GM21529 (cell line): ENCODE results near the gene GNG7.
A peak's percentile ranks its signal among the peaks of the same experiment; 100 is the strongest.
"Not testable (repeated sequence)": the region's sequence is repeated elsewhere in the genome, so short reads cannot be mapped to it uniquely, and the experiment has no call there.

Experiments used
- ATAC-seq: cut with Tn5 transposase; IDR thresholded peaks from one replicate; pipeline ENCODE4 v1.9.1; 2021; ENCODE audit not compliant: unreplicated experiment

GNG7 gene

DNA sequence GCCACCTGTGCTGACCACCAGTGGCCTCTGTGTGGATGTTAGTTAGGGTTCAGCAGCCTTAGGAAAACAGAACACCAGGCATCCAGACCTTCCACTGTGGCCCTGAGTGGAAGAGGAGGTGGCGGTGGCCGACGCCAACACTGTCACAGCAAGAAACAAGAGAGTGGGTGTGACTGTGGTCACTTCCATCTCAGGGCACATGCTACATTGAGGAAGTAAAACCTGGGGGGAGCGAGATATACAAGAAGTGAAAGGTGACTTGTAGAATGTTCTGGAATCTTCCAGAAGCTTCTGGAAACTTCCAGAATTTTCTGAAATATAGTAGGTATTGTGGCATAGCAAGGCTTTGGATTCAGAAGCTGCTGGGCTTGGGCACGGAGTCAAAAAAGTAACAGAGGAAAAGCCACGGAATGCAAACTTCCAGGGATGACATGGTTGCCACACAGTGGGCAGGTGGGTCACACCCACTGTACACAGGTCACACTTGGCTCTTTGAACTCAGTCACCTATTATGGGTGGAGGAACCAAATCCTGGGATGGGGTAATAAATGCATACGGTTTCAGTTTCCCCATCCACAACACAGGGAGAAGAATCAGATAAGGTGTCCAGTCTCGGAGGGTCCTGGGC, 24.3 kb downstream of the GNG7 start:
- no peak for ATAC-seq

DNA sequence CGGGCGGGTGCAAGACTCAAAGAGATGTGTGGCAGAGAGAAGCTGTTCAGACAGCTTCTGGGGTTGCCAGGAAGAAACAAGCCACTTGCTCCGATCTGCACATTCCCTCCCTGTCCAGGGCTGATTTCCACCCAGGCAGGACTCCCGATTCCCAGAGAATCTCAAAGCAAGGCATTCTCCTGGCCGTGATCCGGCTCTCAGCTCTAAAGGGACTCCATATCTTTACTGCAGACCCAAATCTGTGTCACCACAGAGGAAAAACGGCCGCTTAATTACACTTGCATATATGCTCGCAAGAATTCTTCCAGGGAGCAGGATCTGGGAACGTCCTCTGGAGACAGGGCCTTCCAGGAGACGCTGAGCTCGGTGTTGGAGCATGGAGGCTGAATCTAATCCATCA, 25.7 kb downstream of the GNG7 start:
- no peak for ATAC-seq

DNA sequence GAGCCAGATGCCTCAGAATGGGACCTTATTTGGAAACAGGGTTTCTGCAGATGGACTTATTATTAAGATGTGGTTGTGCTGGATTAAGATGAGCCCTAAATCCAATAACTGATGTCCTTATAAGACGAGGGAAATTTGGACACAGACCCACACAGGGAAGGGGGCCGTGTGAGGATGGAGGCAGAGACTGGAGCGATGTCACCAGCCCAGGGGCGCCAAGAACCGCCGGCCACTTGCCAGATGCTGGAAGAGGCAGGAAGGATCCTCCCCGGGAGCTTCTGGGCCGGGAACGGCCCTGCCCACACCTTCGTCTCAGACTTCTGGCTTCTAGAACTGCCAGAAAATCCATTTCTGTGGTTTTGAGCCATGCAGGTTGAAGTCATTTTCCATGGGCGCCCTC, 26.6 kb downstream of the GNG7 start:
- ATAC-seq, result no peak

DNA sequence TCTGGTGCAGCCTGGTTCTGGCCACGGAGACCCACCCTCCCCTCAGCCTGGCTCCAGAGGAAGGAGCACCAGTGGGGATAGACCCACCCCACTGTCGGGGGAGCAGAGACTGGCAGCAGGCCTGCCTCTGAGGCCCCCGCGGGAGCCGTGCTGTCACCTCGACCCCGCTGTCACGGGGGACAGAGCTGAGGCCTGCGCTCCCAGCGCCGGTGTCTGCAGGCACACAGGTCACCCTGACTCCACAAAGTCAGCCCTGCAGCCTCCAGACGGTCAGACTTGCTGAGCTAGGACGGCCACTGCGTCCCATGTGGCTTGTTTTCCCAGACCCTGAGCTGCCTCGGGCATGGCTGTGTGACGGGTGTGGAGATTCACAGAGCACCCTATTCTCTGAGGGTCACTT, 32.3 kb downstream of the GNG7 start:
- ATAC-seq, result no peak

DNA sequence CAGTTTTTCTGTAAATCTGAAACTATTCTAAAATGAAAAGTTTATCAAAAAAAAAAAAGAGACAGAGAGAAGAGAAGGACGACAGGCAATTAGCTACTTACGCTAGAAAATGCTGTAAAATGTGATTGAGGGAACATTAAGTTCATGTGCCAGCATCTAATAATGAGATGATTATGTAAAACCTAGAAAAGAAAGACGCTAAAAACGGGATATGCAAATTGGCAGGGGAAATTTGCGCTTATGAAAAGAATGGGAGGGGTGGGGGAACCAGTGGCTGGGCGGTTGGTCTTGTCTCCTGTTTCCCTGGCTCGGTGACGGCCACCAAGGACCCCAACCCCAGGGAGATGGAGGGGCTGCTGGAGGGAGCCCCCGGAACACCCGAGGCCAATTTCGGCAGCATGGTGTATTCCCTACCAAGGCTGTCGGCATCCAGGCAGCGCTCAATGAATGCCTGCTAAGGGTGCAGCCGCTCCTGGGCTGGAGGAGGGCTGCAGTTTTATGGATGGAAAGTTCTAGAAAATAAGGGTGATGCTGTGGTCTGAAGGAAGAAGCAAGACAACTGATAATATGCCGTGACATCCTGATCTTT, 34.2 kb downstream of the GNG7 start:
- no peak for ATAC-seq

DNA sequence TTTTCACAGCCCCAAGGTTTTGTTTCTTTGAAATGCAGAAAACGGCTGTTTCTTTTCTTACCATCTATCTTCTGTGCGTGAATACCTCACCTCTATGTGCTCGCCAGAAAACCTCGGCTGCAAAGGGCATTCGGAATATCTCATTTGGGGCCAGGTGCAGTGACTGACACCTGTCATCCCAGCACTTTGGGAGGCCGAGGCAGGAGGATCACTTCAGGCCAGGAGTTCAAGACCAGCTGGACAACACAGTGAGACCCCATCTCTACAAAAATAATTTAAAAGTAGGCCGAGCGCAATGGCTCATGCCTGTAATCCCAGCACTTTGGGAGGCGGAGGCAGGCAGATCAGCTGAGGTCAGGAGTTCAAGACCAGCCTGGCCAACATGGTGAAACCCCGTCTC, 35.1 kb downstream of the GNG7 start:
- not testable (repeated sequence) for ATAC-seq

DNA sequence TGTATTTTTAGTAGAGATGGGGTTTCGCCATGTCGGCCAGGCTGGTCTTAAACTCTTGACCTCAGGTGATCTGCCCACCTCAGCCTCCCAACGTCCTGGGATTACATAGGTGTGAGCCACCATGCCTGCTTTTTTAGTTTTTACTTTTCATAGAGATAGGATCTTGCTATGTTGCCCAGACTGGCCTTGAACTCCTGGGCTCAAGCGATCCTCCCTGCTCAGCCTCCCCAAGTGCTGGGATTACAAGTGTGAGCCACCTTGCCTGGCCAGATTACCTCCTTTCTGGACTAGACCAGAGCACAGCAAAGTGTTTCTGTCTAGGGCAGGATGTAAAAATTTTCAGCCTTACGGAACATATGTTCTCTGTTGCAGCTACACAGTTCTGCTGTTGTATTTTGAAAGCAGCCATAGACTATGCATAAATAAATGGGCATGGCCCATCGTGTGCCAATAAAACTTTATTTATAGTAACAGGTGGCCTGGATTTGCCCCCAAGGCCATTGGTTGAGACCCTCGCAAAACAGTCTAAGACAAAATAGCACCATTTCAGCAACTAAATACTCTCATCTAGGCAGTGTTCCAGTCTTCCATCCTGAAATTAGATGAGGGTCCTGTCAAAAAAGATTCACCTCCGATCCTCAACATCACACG, 36.0 kb downstream of the GNG7 start:
- ATAC-seq, result no peak

DNA sequence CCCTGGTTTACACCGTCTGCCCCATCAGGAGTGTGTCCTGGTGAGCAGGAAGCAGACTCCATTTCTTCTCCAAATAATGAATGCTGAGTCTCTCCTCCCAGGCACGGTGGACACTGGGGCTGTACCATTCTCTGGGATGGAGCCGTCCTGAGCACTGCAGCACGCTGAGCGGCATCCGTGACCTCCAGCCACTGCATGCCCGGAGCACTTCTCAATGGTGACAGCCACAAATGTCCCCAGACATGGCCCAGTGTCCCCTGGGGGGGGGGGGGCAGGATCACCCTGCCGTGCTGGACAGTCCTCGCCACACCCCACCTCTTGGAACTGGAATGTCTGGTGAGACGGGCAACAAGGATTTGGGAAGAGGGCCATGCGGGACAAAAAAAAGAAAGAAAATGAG, 37.4 kb downstream of the GNG7 start:
- ATAC-seq, result no peak

DNA sequence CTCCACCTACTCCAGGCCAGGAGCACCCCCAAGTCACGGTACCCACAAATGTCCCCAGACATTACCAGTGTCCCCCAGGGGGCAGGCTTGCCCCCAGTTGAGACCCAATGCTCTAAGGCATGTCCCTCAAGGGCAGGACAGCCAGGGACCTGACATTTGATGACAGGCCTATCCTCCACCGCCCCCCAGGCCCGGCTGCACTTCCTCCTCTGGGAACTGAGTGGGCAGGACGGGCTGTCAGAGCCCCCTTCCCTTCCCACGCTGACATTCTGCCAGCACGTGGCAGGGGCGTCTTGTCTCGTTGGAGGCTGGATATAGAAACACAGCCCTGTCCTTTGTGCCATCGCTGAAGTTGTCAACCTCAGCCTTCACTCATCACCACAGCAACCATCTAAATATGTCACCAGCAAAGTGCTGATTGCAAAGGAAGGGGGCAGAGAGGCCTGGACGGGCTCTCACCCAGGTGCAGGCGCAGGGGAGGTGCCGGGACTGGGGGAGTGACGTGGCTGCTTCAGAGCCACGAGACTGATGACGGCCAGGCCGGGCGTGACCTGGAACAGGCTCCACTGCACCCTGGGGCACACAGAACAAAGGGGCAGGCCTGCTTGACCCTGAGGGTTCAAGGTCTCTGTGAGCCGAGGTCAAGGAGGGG, 38.4 kb downstream of the GNG7 start:
- peak; percentile 79 for ATAC-seq

DNA sequence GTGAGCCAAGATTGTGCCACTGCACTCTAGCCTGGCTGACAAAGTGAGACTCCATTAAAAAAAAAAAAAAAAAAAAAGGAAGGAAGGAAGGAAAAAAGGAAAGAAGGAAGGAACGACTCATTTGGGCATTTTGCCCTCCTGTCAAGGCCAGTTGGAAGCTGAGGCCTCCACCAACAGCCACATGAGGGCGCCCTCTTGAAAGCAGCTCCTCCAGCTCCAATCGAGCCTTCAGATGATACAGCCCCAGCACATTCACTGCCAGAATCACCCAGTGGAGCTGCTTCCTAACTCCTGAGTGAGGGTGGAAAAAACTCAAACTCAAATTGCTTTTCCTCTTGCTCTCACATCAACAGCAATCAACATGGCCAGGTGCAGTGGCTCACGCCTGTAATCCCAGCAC, 40.9 kb downstream of the GNG7 start:
- no peak for ATAC-seq

DNA sequence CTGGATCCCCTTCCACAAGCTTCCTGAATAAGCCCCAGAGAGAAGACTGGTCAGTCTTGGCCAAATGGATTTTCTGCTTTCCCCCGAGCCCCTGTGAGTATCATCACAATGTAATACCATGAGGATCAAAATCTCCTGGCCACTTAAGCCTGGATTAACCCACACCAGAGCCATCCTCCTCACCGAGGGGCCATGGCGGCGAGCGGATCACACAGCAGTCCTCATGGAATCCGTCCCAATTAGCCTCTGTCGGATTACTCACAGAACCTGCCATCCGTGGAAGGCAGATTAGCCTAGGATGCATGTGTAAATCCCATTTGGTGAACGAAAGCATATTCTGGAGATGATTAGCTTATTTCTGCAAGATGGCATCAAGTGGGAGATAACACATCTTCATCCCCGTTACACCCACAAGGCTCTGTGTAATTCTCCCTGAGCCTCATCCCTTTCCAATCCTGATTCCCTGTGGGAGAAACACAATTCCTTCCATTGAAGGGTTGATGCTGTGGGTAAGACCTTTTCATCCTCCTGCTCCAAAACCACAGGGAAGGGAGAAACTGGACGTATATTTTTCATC, 42.5 kb downstream of the GNG7 start:
- ATAC-seq, result no peak

DNA sequence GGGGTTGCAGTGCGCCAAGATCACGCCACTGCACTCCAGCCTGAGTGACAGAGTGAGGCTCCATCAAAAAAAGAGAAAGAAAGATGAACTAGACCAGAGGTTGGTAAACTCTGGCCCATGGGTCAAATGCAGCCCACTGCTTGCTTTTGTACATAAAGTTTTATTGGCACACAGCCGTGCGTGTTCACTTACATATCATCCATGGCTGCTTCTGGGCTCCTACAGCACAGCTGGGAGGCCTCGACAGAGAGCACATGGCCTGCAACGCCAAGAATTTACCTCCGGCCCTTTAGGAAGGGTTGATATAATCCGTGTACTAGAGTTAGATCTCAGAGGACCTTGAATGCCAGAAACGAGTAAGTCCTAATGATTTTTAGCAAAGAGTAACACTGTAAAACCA, 46.0 kb downstream of the GNG7 start:
- ATAC-seq, result no peak

DNA sequence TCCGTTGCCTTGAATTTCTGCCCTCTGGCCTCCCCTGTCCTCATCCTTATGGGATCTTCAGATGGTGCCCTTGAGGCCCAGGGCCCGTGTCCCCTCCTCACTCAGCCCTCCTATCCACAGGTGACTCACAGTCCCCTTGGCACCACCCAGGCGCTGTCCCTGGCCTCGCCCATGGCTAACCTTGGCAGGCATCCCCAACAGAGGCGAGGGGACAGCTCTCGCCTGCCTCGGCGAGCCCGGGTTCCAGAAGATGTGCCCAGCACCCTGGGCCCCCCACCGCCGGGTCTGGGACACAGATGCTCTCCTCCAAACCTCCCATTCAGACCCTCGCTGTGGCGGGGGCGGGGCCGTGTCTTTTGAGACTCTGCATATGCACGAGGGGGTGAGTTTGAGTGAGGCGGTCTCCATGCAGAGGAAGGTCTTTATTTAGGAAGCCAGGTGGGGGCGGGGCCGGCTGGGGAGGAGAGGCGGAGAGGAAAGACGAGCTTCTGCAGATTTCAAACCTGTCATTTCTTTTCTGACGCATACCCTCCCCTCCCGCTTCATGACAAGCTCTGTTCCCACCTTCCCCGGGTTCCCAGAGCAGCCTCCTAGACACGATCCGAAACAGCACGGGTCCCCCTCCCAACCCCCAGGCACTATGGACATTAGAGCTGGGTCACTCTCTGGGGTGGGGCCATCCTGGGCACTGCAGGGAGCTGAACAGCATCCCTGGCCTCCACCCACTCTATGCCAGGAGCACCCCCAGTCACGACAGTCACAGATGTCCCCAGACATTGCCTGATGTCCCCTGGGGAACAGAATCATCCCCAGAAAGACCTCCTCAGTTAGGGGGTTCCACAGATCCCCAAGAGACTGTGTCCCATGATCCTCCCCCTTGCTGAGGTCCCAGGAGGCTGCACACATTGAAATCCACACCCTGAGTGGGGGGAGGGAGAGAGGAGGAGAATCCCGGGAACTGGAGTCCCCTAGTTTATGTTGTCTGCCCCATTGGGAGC, 48.5 kb downstream of the GNG7 start:
- no peak for ATAC-seq

DNA sequence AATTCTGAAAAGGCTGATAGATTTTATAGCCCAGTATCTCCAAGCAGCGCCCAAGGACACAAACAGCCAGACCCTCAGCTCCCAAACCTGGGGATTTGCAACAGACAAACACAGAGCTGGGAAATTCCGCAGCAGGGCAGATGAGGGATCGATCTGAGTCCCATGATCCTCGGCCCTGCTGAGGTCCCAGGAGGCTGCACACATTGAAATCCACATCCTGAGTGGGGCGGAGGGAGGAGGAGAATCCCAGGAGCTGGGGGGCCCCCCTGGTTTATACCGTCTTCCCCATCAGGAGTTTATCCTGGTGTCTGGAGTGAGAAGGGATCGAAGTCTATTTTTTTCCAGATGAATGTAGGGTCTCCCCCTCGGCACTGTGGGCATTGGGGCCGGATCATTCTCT, 49.3 kb downstream of the GNG7 start:
- no peak for ATAC-seq

DNA sequence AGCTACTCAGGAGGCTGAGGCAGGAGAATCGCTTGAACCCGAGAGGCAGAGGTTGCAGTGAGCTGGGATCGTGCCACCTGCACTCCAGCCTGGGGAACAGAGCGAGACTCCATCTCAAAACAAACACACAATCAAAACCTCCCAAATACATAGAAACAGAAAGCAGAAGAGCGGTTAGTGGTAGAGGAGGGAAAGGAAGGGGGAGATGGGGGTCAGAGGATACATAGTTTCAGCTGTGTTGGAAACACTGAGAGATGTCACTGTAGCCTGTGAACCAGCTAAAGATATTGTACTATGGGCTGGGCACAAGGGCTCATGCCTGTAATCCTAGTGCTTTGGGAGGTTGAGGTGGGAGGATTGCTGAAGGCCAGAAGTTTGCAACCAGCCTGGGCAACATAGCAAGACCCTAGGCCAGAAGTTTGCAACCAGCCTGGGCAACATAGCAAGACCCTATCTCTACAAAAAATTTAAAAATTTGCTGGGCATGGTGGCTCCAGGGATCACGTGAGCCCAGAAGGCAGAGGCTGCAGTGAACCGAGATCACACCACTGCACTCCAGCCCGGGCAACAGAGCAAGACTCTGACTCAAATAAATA, 49.9 kb downstream of the GNG7 start:
- no peak for ATAC-seq

DNA sequence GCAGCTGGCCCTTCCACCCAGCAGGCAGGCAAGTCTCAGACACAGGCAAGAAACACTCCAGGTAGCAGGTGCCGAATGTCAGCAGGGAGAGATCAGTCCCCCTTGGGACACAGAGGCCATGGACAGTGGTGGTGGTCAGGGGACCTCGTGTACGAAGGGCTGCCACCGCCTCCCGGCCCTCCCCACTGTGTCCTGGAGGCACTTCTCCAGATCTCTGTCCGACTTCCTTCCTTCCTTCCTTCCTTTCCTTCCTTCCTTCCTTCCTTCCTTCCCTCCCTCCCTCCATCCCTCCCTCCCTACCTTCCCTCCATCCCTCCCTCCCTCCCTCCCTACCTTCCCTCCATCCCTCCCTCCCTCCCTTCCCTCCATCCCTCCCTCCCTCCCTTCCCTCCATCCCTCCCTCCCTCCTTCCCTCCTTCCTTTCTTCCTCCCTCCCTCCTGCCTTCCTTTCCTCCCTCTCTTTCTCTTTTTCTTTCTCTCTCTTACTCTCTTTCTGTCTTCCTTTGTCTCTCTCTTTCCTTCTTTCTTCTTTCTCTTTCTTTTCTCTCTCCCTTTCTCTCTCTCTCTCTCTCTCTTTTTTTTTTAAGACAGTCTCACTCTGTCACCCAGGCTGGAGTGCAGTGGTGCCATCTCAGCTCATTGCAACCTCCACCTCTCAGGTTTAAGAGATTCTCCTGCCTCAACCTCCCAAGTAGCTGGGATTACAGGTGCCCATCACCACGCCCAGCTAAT, 51.3 kb downstream of the GNG7 start:
- ATAC-seq, result not testable (repeated sequence)

DNA sequence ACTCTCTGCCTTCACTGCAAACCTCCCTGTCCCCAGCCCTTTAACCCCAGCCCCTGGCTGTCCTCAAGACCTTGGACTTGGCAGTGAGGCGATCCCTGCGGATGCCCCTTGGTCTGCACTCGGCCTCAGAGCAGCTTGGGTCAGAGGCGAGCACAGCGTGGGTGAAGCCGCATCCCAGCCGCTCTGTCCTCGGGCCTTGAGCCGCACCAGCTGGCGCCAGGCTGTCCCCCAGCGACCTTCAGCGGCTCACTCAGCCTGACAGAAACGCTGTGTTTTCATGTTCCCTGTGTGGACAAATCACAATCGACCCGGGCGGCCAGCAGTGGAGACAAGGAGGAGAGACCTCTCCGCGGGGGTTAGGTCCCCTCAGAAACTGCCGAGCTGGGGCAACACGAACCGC, 52.0 kb downstream of the GNG7 start:
- no peak for ATAC-seq

DNA sequence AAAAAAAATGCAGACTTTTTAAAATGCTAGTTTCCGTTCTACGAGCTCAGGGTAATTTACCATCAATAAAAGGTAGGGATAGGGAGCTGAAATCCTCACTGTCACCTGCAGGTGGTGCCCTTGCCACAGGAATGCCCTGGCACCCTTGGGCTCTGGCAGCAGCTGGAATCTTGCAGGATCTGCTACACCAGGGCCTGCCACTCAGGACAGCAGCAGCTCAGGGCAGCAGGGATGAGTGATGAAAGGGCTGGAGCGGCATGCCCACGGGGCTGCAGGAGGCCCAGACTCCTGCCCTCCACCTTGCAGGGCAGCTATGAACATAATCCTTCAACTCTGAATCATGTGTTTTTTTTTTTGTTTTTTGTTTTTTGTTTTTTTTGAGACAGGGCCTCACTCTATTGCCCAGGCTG, 54.0 kb downstream of the GNG7 start:
- ATAC-seq, result no peak

DNA sequence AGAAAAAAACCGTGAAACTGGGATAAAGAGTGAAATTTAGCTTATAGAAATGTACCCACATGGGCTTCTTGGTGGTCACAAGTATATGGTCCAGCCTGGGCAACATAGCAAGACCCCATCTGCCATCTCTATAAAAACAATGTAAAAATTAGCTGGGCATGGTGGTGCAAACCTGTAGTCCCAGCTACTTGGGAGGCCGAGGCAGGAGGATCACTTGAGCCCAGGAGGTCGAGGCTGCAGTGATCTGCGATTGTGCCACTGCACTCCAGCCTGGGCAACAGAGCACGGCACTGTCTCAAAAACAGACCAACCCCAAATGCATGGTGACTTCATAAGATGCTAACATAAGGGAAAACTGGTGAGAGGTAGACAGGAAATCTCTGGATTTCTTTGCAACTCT, 54.4 kb downstream of the GNG7 start:
- ATAC-seq, result no peak
